Ramos (cell line): ENCODE measurements around the gene CHDH.

Experiments used
- in situ Hi-C: fragments of 300-500 bp; cut with MboI; formaldehyde crosslinking; loops from one replicate; pipeline ENCODE4 v1.14.3; 2022; ENCODE audit warnings: low sequenced_read_pairs; ENCODE audit not compliant: unreplicated experiment

CHDH gene

GRCh38 chr3:53826048-53826447 lies 20.2 kb downstream of the CHDH start:
- in situ Hi-C loops, result no loop called here

- in situ Hi-C loops, result no loop called here
These were observed 21.4 kb downstream of the CHDH start for GRCh38 chr3:53824795-53825194.

GRCh38 chr3:53823956-53824657 lies 22.1 kb downstream of the CHDH start:
- in situ Hi-C loops, result no loop called here

- in situ Hi-C loops, result no loop called here
These were observed 22.9 kb downstream of the CHDH start for GRCh38 chr3:53823026-53823955.

- in situ Hi-C loops, result no loop called here
These were observed 23.9 kb downstream of the CHDH start for GRCh38 chr3:53822331-53822741.

DNA sequence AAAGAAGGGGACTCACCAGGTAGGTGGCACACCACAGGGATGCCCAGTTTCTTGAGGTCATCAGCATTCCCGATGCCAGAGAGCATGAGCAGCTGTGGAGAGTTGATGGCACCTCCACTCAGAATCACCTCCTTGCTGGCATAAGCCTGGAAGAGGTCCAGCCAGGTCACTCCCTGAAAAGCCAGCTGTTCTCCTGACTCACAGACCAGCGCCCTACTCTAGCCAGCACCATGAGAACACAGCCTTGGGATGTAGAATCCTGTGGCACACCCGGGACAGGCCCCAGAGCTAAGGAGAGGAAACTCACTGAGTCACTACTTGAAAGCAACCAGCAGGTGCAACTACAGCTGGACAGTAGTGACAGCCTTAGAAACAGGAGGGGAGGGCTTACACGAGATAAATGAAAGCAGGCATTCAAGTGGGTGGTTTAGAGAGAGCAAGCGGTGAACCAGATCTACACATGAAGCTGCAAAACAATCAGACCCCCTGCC lies 24.5 kb downstream of the CHDH start:
- in situ Hi-C loops, result no loop called here

GRCh38 chr3:53820756-53821580 lies 25.3 kb downstream of the CHDH start:
- in situ Hi-C loops, result no loop called here

- in situ Hi-C loops, result no loop called here
These were observed 26.1 kb downstream of the CHDH start for GRCh38 chr3:53820084-53820483.

GRCh38 chr3:53819163-53819868 lies 26.9 kb downstream of the CHDH start:
- in situ Hi-C loops, result no loop called here

DNA sequence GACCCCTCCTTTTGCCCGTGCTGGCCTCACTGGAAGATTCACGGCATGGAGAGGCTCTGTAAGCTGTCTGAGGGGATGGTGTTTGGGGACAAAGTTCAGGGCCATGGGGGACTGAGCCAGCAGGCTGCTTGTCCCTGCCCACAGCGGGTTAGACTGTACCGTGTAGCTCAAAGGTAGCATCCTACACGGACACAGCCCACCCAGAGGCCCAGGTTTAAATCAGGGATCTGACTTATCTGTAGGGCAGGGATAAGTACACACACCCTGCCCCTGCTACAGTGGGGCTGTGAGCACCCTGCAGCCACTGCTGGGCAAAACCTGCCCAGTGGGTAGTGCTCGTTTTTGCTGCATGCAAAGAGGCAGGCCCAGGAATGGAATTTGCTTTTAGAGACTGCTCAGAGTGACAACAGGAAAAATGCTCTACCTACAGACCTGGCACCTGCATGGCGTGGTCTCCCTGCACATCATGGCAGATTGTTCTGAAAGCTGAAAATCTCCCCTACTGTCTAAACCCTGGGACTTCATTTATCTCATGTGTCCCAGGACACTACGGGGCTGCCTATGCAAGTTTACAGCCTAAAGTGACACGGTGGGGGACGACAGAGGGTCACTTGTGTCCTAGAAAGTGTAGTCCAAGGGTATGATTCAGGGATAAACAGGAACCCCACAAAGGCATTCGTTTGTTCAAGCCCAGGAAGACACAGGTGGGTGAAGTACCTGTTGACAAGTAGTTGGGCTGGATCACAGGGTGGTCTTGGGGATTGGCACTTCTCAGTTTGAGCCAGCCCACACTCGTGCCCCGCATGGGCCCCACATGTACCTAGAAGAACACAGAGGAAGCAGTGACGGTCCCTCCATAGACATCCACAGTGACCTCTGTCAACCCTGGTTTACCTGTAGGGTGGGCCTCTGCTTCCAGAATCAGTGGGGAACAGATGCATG lies 27.7 kb downstream of the CHDH start:
- in situ Hi-C loops, result no loop called here

- in situ Hi-C loops, result no loop called here
These were observed 28.4 kb downstream of the CHDH start for GRCh38 chr3:53817809-53818208.

DNA sequence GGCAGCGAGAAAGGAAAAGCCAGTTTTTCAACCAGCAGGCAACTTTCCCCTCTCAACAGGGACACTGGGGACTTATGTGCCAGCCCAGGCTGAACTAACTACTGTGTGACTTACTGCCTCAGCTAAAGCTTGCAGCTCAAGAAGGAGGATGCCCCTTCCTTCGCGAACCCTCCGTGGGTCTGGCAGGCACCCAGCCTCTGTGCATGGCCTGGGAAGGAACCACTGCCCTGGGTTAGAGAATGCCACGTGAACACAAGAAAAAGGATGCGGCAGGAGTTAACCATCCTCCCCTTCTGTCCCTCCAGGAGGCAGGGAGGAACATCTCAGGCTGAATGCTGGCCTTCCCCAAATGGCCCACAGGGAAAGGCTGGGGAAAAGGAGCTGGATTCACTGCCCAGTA lies 29.0 kb downstream of the CHDH start:
- in situ Hi-C loops, result no loop called here

GRCh38 chr3:53816425-53816824 lies 29.8 kb downstream of the CHDH start:
- in situ Hi-C loops, result no loop called here

DNA sequence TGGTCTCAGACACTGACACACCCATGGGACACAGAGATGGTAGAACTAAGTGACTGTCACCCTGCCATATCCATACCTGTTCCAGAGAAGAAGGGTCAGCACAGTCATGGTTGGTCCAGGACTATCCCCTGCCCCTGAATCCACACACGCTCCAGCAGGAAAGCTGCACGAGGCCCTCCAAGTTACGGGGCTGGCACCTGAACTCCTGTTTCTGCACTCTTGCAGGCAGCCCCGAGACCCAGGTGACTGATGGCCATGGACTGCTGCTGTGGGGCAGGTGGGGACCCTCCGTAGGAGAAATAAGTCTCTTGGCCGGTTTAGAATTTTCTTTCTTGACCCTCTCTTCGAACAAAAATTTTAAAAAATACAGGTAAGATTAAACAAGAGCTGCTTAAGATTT lies 30.6 kb downstream of the CHDH start:
- in situ Hi-C loops, result no loop called here

DNA sequence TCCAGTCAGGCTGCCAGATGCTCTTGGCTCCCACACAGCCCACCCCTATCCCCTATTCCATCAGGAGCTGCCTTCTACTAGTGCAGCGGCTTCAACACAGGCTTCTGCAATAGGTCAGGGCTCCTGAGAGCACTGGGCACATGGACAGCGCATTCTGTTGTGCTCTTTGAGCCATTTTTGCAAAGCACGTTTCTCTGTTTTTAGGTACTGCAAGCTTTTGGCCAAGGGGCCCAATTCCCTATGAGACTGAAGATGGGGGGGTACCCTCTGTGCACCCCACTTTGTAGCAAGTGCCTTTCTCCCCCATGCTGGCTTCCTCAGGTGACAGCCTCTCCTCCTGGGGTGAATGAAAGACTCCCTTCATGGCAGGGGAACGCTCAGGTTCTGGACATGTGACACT lies 31.2 kb downstream of the CHDH start:
- in situ Hi-C loops, result no loop called here

GRCh38 chr3:53813876-53814275 lies 32.3 kb downstream of the CHDH start:
- in situ Hi-C loops, result no loop called here

GRCh38 chr3:53813229-53813628 lies 33.0 kb downstream of the CHDH start:
- in situ Hi-C loops, result no loop called here

DNA sequence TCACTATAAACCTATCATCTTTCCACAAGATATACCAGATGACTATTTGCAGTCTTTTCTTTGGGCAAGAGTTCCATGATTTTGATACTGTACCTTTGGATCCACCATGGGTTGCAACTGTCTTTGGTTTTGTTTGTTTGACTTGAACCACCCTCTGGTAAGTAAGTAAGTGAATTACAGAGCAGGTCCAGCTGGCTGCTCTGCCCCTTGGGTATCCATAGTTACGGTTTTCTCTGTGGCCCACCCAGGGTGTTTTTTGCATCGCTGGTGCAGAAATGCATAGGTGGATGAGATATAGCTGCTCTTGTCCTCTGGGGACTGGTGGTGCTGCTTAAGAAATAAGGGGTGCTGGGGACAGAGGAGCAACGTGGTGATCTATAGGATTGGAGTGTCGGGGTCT lies 33.8 kb downstream of the CHDH start:
- in situ Hi-C loops, result no loop called here
